ENCODE results near the gene PDS5A. TPM values are rescaled to one million over a fixed set of nuclear protein-coding genes. Genes with fewer than 3 reads are reported as not detected.
A peak's percentile ranks its signal among the peaks of the same experiment; 100 is the strongest.

Gene PDS5A
- total RNA-seq, 3 donors from 2014 or later (not counting 1 experiment from before 2014, with no cell fraction given), result 80.1 to 99.9 (median 99.8) TPM

DNA sequence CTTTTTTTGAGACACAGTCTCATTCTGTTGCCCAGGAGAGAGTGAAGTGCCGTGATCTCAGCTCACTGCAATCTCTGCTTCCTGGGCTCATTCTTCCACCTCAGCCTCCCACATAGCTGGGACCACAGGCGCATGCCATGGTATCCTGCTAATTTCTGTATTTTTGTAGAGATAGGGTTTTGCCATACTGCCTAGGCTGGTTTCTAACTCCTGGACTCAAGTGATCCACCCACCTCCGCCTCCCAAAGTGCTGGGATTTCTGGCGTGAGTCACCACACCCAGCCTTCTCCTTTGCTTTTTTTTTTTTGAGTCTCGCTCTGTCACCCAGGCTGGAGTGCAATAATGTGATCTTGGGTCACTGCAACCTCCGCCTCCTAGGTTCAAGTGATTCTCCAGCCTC, 94.1 kb downstream of the PDS5A start:
- Histone ChIP-seq H3K4me3 (ENCODE audit: low read length) (no peak overlapping the region), H3K27me3 (ENCODE audit: control insufficient read depth, insufficient read depth, low read length) (no peaks in the 10 kb centered on the region), H3K27ac (ENCODE audit: low read length) (no peak overlapping the region), H3K36me3 (ENCODE audit: control insufficient read depth, insufficient read depth, low read length) (peaks cover 26% of the 10 kb centered on the region), H3K4me1 (ENCODE audit: control insufficient read depth, insufficient read depth, low read length) (no peaks in the 10 kb centered on the region), H3K9me3 (ENCODE audit: control insufficient read depth, insufficient read depth, low read length) (no peaks in the 10 kb centered on the region)
- peaks cover 0 to 10% of the 10 kb centered on the region in 2 donors for H3K4me1 Mint-ChIP-seq
- no peak for ATAC-seq
- peaks cover 24% of the 10 kb centered on the region for H3K36me3 Mint-ChIP-seq
- intact Hi-C loops (cut with micrococcal nuclease), result no loop called here
- H3K9me3 Mint-ChIP-seq, result no peaks in the 10 kb centered on the region
- no peaks in the 10 kb centered on the region for H3K27me3 Mint-ChIP-seq (ENCODE audit: low read depth in 2 of 2)
- 100% methylated on average over 5 of the region's 6 CpGs for WGBS (ENCODE audit: insufficient coverage)
- H3K4me3 Mint-ChIP-seq, result no peak overlapping the region
- no peak for DNase-seq
- TF ChIP-seq, protein P1, sequence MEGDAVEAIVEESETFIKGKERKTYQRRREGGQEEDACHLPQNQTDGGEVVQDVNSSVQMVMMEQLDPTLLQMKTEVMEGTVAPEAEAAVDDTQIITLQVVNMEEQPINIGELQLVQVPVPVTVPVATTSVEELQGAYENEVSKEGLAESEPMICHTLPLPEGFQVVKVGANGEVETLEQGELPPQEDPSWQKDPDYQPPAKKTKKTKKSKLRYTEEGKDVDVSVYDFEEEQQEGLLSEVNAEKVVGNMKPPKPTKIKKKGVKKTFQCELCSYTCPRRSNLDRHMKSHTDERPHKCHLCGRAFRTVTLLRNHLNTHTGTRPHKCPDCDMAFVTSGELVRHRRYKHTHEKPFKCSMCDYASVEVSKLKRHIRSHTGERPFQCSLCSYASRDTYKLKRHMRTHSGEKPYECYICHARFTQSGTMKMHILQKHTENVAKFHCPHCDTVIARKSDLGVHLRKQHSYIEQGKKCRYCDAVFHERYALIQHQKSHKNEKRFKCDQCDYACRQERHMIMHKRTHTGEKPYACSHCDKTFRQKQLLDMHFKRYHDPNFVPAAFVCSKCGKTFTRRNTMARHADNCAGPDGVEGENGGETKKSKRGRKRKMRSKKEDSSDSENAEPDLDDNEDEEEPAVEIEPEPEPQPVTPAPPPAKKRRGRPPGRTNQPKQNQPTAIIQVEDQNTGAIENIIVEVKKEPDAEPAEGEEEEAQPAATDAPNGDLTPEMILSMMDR (IDR thresholded peaks at IDR 0.05), result no peak
- peak overlapping the region in 1 of 2 donors; percentile 33 for H3K27ac Mint-ChIP-seq

DNA sequence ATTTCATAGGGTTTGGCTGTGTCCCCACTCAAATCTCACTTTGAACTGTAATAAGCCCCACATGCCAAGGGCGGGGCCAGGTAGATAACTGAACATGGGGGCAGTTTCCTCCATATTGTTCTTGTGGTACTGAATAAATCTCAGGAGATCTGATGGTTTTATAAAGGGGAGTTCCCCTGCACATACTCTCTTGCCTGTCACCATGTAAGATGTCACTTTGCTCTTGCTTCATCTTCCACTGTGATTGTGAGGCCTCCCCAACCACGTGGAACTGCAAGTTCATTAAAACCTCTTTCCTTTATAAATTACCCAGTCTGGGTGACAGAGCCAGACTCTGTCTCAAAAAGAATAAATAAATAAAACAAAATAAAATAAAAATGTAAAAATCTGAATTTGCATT, 95.9 kb downstream of the PDS5A start:
- no peak overlapping the region for H3K4me3 Mint-ChIP-seq
- no peaks in the 10 kb centered on the region for H3K9me3 ChIP-seq (ENCODE audit: control insufficient read depth, insufficient read depth, low read length)
- H3K27ac ChIP-seq (ENCODE audit: low read length), result no peak overlapping the region
- no peaks in the 10 kb centered on the region for H3K27me3 Mint-ChIP-seq (ENCODE audit: low read depth in 2 of 2)
- DNase-seq (no peak), ATAC-seq (no peak)
- no peaks in the 10 kb centered on the region for H3K27me3 ChIP-seq (ENCODE audit: control insufficient read depth, insufficient read depth, low read length)
- no peaks in the 10 kb centered on the region for H3K4me1 ChIP-seq (ENCODE audit: control insufficient read depth, insufficient read depth, low read length)
- TF ChIP-seq, protein P1 (IDR thresholded peaks at IDR 0.05), result no peak
- peaks cover 32% of the 10 kb centered on the region for H3K36me3 ChIP-seq (ENCODE audit: control insufficient read depth, insufficient read depth, low read length)
- H3K4me1 Mint-ChIP-seq, result peaks cover 0 to 10% of the 10 kb centered on the region in 2 donors
- WGBS (ENCODE audit: insufficient coverage), result 100% methylated on average over 2 of the region's 2 CpGs
- peak overlapping the region; percentile 3 to 71 for H3K27ac Mint-ChIP-seq
- intact Hi-C loops (cut with micrococcal nuclease), result no loop called here
- H3K9me3 Mint-ChIP-seq, result no peaks in the 10 kb centered on the region
- no peak overlapping the region for H3K4me3 ChIP-seq (ENCODE audit: low read length)
- peaks cover 6% of the 10 kb centered on the region for H3K36me3 Mint-ChIP-seq

DNA sequence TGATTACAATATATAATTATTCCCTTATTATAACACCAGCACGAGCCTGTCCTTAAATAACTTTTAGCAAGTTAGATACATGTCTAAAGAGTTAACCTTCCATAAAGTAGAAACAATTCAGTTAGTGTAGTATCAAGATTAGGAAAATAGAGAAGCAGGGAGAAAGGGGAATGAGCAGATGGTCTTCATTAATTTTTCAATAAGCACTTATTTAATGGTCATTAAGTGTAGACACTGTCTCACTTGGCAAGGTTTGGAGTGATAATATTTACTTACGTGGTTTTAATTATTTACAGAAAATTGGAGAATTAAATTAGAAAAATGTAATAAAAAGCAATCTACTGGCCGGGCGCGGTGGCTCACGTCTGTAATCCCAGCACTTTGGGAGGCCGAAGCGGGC, 99.7 kb downstream of the PDS5A start:
- no peak overlapping the region for H3K27ac ChIP-seq (ENCODE audit: low read length)
- H3K36me3 ChIP-seq (ENCODE audit: control insufficient read depth, insufficient read depth, low read length), result peaks cover 48% of the 10 kb centered on the region
- no peaks in the 10 kb centered on the region for H3K9me3 ChIP-seq (ENCODE audit: control insufficient read depth, insufficient read depth, low read length)
- Mint-ChIP-seq H3K27ac (no peak overlapping the region), H3K4me1 (peaks cover 13 to 27% of the 10 kb centered on the region in 2 donors), H3K9me3 (no peaks in the 10 kb centered on the region), H3K36me3 (peaks cover 6% of the 10 kb centered on the region), H3K27me3 (ENCODE audit: low read depth in 2 of 2) (no peaks in the 10 kb centered on the region), H3K4me3 (no peak overlapping the region)
- H3K4me1 ChIP-seq (ENCODE audit: control insufficient read depth, insufficient read depth, low read length), result no peaks in the 10 kb centered on the region
- DNase-seq, result no peak
- intact Hi-C loops (cut with micrococcal nuclease), result no loop called here
- H3K27me3 ChIP-seq (ENCODE audit: control insufficient read depth, insufficient read depth, low read length), result no peaks in the 10 kb centered on the region
- no peak for ATAC-seq
- 97% methylated on average over 7 of the region's 8 CpGs for WGBS (ENCODE audit: insufficient coverage)
- TF ChIP-seq, protein P1 (IDR thresholded peaks at IDR 0.05), result no peak
- H3K4me3 ChIP-seq (ENCODE audit: low read length), result no peak overlapping the region

DNA sequence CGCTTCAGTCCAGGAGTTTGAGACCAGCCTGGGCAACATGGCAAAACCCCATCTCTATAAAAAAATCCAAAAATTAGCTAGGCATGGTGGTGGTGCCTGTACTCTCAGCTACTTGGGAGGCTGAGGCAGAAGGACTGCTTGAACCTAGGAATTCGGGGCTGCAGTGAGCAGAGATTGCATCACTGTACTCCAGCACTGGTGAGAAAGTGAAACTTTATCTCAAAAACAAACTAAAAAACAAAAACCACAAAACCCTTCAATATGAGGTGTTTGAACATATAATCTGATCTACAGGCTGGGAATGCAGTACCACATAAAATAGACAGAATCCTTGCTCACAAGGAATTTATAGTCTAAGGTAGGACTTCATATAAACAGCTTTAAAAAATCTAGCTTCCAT, 103.9 kb downstream of the PDS5A start:
- no peak overlapping the region for H3K27ac ChIP-seq (ENCODE audit: low read length)
- H3K9me3 ChIP-seq (ENCODE audit: control insufficient read depth, insufficient read depth, low read length), result no peaks in the 10 kb centered on the region
- H3K27me3 ChIP-seq (ENCODE audit: control insufficient read depth, insufficient read depth, low read length), result no peaks in the 10 kb centered on the region
- Mint-ChIP-seq H3K4me3 (no peak overlapping the region), H3K9me3 (no peaks in the 10 kb centered on the region), H3K27ac (peak overlapping the region; percentile 62 to 68), H3K36me3 (peaks cover 6% of the 10 kb centered on the region), H3K27me3 (ENCODE audit: low read depth in 2 of 2) (no peaks in the 10 kb centered on the region), H3K4me1 (peaks cover 13 to 18% of the 10 kb centered on the region in 2 donors)
- WGBS (ENCODE audit: insufficient coverage), result 57% methylated on average over 1 of the region's 2 CpGs
- TF ChIP-seq, protein P1 (IDR thresholded peaks at IDR 0.05), result no peak
- H3K4me1 ChIP-seq (ENCODE audit: control insufficient read depth, insufficient read depth, low read length), result no peaks in the 10 kb centered on the region
- peaks cover 53% of the 10 kb centered on the region for H3K36me3 ChIP-seq (ENCODE audit: control insufficient read depth, insufficient read depth, low read length)
- ATAC-seq, result no peak
- peak in 1 of 2 donors; percentile 7 for DNase-seq
- intact Hi-C loops (cut with micrococcal nuclease), result no loop called here
- no peak overlapping the region for H3K4me3 ChIP-seq (ENCODE audit: low read length)
